Uterus (tissue), 2 donors: ENCODE data around the gene A1CF.

Experiments
- CTCF ChIP-seq, 4 experiments: fragments of 200-600 bp in 2 of 4; fragments of 450-650 bp in 2 of 4; sonication (generic) in 2 of 4; IDR thresholded peaks; one replicate each; pipeline ENCODE4 v1.5.1; 2016 to 2019; ENCODE audit warnings: antibody characterized with exemption in 4 of 4, mild to moderate bottlenecking in 2 of 4, moderate library complexity in 1 of 4
- POLR2A ChIP-seq, 2 donors: fragments of 450-650 bp; IDR thresholded peaks; one replicate each; pipeline ENCODE4 v1.6.1; 2016; ENCODE audit warnings: antibody characterized with exemption in 2 of 2, mild to moderate bottlenecking in 1 of 2, moderate library complexity in 1 of 2

- TF ChIP-seq CTCF (IDR thresholded peaks at IDR 0.05) (no peak), POLR2A (IDR thresholded peaks at IDR 0.05) (no peak)
Measured at GRCh38 chr10:50809596-50809995, 75.8 kb downstream of the A1CF start.
